PFSK-1 (cell line): Measurements from ENCODE around the gene GPR3.

ENCODE experiments used
- POLR2AphosphoS5 ChIP-seq: IDR thresholded peaks from 2 replicates; pipeline ENCODE4 v1.6.1; 2012; ENCODE audit warnings: low read depth, mild to moderate bottlenecking, control low read depth, low read length, moderate library complexity
- REST ChIP-seq, 2 experiments: IDR thresholded peaks; 2 replicates each; pipeline versions ENCODE4 v1.6.1 to v1.8.0; 2011 to 2012; ENCODE audit warnings: low read depth in 2 of 2, low read length in 2 of 2, control low read depth in 1 of 2, inconsistent platforms in 1 of 2, mild to moderate bottlenecking in 1 of 2, moderate library complexity in 1 of 2; ENCODE audit not compliant: insufficient read depth in 1 of 2

DNA sequence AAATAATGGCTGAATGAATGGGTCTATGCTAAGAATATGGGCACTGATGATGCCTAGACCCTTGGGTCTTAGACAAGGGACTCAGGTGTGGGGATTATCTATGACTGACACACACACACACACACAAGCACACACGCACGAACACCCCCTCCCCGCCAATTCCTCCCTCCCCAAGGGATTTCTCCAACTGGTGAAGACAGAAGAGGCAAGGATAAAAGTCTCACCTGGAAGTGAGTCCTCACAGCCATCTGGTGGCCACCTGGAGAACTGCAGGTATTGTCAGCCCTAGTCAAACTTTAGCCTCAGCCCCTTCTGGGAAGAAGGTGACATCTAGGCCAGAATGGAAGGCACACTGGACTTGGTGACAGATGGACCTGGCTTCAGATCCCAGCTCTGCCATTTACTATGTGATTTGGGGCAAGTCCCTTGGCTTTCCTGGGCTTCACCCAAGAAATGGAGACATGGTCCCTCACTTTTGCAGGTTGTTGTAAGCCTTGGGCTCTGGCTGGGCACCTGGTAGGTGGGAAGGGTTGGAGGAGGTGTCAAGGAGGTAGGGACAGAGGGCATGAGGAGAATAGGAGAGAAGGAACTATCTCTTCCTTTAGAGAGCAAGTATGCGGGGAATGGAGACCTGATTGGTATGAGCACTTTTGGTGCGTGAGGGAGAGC lies 4.0 kb upstream of the GPR3 start:
- TF ChIP-seq POLR2AphosphoS5 (no peak), REST (IDR thresholded peaks at IDR 0.05; ENCODE audit: insufficient read depth in 1 of 2, low read depth in 2 of 2, low read length in 2 of 2) (no peak)
